HG02759 (cell line): ENCODE measurements around the gene CLPSL2.

Source experiments
- ATAC-seq: cut with Tn5 transposase; IDR thresholded peaks from one replicate; pipeline ENCODE4 v1.9.1; 2021; ENCODE audit warnings: mild to moderate bottlenecking, moderate library complexity; ENCODE audit not compliant: unreplicated experiment

The CLPSL2 gene

DNA sequence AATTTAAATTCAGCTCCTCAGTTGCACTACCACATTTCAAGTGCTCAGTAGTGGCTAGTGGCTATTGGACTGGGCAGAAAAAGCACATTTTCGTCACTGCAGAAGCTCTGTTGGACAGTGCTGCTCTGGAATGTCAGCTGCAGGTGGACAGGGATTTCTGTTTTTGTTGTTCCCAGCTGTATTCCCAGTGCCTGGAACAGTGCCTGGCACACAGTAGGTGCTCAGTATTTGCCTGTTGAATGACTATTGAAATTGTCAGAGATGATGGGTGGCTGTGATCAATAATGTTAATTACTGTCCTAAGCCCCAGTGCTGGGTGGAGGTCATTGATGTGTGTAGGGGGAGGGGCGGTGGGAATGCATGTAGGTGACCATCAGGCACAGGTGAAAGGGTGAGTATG, 9.9 kb downstream of the CLPSL2 start:
- ATAC-seq: no peak

DNA sequence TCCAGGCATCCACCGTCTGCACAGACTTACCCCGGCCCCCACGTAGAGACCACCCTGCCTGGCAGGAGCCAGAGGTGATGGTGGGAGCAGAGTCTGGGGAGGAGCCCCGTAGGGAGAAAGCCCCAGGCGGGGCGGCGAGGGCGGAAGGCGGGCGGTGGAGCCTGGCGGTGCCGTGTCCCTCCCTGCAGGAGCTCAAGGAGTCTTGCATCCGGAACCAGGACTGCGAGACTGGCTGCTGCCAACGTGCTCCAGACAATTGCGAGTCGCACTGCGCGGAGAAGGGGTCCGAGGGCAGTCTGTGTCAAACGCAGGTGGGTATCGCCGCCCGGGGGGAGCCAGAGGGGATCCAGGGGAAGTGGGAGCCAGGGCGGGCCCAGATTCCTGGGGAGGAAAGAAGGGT, 10.4 kb downstream of the CLPSL2 start:
- ATAC-seq: no peak

- no peak for ATAC-seq
These were observed 11.1 kb downstream of the CLPSL2 start for GRCh38 chr6:35787266-35788218.

DNA sequence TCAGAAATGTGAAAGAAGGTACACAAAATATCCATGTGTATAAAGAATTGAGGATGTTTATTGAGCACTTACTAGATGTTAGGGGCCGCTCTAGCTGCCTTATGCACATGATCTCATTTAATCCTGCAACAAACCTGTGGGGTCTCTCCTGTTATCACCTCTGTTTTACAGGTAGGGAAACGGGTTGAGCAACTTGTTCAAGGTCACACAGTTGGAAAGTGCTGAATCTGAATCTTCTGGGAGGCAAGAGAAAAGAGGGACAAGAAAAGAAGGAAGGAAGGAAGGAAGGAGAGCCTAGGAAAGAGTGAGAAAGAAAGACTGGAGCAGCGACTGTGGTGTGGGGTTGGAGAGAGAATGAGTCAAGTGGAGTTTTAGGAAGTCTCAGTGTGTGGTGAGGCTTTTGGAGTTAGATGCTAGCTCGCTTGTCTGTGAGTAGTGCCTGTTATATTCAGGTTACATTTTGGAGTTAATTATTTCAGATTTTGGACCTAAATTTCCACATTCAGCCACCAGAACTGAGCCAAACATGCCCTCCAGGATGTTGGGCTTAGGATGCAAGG, 12.1 kb downstream of the CLPSL2 start:
- no peak for ATAC-seq

GRCh38 chr6:35790683-35791082, 14.3 kb downstream of the CLPSL2 start:
- ATAC-seq: no peak

- ATAC-seq: no peak
These were observed 18.4 kb downstream of the CLPSL2 start for GRCh38 chr6:35794536-35795452.

DNA sequence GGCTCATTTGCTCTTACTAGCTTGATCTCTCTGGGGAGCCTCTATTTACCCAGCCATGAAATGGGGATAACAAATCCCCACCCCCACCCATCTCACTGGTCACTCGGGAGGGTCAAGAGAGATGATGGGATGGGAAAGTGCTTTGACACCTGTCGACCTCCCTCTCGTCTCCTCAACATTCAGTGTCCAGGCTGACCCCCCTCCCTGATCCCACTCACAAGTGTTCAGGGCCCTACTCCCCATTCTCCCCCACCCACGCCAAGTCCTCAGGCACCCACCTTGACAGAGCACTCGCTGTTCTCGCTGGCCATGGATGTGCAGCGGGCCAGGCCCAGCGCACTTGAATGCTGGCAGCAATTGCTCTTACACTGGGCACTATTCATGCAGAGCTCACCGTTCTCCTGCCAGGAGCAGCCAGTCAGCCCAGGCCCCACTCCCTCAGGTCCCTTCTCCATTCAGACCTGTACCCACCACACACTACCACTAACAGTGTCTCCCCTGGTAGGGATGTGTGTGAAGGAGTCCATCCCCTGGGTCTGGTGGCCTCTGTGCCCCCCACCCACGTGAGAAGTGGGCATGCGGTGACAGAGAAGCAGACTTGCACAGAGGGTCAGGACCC, 19.2 kb downstream of the CLPSL2 start:
- ATAC-seq: no peak

DNA sequence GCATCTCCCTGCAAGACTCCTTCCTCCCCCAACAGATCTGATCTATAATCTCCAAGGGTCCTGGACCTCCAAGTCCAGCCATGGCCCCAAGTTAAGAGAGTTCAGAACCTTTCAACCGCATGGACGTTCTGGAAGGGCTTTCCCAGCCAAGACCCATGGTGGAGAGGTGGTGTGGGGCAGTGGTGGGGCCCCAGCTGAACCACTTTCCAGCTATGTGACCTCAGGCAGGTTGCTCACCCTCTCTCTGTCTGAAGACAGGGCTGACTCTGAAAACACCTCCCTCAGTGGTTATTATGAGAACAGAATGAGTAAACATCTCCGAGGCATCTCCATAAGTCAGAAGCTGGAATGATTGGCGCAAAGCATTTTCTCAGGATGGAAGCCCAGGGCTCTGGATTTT, 19.8 kb downstream of the CLPSL2 start:
- ATAC-seq: no peak

DNA sequence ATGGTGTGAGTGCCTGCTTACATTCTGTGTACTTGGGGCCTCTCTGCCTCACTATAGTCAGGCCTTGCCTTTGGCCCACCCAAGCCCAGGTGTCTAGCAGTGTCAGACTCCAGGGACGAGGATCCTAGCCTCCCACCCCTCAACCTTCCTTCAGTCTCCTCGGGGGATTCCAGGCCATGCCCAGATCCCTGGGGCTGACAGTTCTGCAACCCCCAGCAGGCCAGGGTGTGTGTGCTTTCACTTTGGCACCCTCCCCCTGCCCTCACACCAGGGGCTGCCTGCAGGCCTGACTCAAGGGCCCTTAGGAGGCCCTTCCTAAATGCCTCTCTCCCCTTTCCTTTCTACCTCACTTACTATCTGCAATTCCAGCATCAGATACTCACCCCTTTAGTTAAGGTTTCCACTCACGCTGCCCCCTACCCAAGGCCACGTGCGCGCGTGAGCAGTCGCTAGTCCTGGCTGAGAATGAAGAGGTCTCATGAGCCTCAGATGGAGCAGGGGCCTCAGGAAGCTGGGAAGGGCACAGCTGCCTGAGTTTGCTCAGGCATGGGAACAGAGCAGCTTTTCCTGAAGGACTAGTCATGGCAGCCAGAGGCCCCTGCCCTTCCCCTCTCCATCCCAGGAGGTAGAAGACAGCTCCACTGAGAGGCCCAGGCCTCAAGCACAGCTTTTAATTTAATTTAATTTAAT, 21.6 kb downstream of the CLPSL2 start:
- no peak for ATAC-seq

DNA sequence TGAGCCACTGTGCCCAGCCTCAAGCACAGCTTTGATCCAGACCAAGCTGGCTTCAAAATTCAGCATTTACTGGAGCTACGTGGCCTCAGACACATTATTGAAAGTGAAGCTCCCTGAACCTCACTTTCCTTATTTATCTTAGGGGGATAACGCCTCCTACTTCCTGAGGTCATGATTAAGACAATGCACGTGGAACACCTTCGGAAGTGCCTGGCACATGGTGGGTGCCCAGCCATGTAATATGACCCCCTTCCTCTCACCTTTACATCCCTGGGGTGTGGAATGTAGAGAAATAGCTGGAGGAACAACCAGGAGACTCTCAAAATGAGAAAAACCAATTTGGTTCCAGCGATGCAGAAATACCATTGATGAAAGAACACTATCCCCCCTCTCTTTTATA, 22.3 kb downstream of the CLPSL2 start:
- ATAC-seq: no peak

DNA sequence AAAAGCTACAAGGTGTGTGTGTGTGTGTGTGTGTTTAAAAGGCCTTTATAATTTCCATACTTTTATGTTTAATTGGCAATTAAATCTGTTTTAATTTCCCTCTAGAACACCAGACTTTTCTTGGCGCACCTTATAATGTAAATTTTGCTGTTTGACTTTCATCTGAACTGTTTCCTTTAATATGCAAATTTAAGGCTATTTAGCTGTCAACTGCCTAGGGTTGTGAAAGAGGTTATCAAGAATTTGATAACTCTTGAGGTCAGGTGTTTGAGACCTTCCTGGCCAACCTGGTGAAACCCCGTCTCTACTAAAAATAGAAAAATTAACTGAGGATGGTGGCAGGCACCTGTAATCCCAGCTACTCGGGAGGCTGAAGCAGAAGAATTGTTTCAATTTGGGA, 24.8 kb downstream of the CLPSL2 start:
- no peak for ATAC-seq

- no peak for ATAC-seq
These were observed 28.8 kb downstream of the CLPSL2 start, which contains the start of gene LHFPL5 for GRCh38 chr6:35804996-35805736. TSS of gene LHFPL5 (plus strand) at chr6:35805352. CDS start at chr6:35805671, 319 bp downstream.

GRCh38 chr6:35808688-35809087, 32.3 kb downstream of the CLPSL2 start:
- no peak for ATAC-seq

GRCh38 chr6:35809809-35810208, 33.4 kb downstream of the CLPSL2 start:
- no peak for ATAC-seq

- no peak for ATAC-seq
These were observed 34.7 kb downstream of the CLPSL2 start for GRCh38 chr6:35810971-35811698.

- ATAC-seq: no peak
These were observed 35.2 kb downstream of the CLPSL2 start for GRCh38 chr6:35811699-35811995.

- no peak for ATAC-seq
These were observed 41.1 kb downstream of the CLPSL2 start for GRCh38 chr6:35817515-35817914.

DNA sequence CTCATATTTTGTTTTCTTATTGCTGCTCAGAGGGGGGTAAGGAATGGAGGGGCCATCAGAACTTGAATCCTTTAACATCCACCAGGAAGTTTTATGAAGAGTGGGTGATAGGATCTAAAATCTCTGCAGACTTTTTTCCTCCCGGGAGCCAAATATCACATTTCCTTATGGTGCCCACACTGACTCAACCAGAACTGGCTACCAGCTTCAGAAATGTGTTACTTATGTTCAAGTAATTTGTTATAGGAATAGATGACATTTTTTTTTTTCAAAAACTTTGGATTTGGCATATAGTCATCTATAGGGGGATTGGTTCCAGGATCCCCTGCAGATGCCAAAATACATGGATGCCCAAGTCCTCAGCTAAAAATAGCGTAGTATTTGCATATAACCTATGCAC, 47.2 kb downstream of the CLPSL2 start:
- no peak for ATAC-seq

DNA sequence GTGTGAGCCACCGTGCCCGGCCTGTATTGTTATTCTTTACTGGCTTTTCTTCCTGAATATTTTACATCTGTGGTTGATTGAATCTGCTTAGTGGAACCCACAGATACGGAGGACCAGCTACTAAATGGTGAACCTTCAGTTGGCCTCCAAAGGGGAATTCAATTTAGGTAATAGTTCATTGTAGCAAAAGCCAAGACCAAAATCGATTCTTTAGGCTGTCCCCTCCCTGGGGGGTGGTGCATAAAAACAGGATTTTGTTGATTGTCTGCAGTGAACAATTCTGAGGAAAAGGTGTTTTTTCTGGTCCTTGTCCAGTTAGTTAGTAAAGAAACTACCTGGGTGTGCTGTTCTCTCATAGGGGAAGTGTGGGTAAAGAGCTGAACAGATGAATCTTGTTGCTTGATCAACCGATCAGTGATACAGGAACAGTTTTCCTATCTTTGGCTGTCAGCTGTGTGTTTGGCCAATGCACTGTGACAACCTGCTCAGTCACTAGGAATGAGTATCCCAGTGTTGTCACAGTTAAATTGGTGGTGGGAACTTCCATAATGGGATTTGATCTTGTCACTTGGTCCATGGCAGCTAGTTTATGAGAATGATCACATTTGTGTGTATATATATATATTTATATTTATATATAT, 48.3 kb downstream of the CLPSL2 start:
- no peak for ATAC-seq
